Measurements from ENCODE around the gene NTRK2.

DNA sequence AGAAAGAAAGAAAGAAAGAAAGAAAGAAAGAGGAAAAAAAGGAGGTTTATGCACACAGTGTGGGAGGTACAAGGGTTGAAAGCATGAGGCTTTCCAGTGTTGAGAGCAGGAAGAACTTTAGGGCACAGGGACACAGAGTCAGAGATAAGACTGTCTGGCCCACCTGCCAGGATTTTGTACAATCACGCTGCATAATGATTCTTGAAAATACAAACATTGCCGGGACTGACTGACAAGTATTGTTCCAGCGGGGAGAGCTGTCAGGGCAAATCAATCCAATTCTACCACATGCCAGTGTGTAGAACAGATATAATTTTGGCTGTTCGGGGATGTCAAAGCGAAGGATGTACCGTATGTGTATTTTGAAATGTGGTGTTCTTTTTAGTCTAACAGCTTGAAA is 254.7 kb downstream of the NTRK2 start:
- no peak for TF ChIP-seq CEBPB (IDR thresholded peaks at IDR 0.05)
- TF ChIP-seq, protein P1, sequence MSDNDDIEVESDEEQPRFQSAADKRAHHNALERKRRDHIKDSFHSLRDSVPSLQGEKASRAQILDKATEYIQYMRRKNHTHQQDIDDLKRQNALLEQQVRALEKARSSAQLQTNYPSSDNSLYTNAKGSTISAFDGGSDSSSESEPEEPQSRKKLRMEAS (IDR thresholded peaks at IDR 0.05), result no peak
- no peak for TF ChIP-seq TAF1 (IDR thresholded peaks at IDR 0.05; ENCODE audit: low read depth)
- no peak for TF ChIP-seq EP300 (IDR thresholded peaks at IDR 0.05; ENCODE audit: borderline replicate concordance)
- TF ChIP-seq, protein P2, sequence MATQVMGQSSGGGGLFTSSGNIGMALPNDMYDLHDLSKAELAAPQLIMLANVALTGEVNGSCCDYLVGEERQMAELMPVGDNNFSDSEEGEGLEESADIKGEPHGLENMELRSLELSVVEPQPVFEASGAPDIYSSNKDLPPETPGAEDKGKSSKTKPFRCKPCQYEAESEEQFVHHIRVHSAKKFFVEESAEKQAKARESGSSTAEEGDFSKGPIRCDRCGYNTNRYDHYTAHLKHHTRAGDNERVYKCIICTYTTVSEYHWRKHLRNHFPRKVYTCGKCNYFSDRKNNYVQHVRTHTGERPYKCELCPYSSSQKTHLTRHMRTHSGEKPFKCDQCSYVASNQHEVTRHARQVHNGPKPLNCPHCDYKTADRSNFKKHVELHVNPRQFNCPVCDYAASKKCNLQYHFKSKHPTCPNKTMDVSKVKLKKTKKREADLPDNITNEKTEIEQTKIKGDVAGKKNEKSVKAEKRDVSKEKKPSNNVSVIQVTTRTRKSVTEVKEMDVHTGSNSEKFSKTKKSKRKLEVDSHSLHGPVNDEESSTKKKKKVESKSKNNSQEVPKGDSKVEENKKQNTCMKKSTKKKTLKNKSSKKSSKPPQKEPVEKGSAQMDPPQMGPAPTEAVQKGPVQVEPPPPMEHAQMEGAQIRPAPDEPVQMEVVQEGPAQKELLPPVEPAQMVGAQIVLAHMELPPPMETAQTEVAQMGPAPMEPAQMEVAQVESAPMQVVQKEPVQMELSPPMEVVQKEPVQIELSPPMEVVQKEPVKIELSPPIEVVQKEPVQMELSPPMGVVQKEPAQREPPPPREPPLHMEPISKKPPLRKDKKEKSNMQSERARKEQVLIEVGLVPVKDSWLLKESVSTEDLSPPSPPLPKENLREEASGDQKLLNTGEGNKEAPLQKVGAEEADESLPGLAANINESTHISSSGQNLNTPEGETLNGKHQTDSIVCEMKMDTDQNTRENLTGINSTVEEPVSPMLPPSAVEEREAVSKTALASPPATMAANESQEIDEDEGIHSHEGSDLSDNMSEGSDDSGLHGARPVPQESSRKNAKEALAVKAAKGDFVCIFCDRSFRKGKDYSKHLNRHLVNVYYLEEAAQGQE (IDR thresholded peaks at IDR 0.05; ENCODE audit: low read depth), result no peak
- TF ChIP-seq, protein P3, sequence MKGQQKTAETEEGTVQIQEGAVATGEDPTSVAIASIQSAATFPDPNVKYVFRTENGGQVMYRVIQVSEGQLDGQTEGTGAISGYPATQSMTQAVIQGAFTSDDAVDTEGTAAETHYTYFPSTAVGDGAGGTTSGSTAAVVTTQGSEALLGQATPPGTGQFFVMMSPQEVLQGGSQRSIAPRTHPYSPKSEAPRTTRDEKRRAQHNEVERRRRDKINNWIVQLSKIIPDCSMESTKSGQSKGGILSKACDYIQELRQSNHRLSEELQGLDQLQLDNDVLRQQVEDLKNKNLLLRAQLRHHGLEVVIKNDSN (IDR thresholded peaks at IDR 0.05), result no peak
- TF ChIP-seq YY1 (IDR thresholded peaks at IDR 0.05; ENCODE audit: low read depth), result no peak
- no peak for TF ChIP-seq NFIC (IDR thresholded peaks at IDR 0.05)
- TF ChIP-seq EGR1 (IDR thresholded peaks at IDR 0.05), result no peak

Data from Ishikawa (cell line).